Thyroid gland (tissue), 4 donors: Measurements from ENCODE around the gene PRKAA1. TPM values are rescaled to one million over a fixed set of nuclear protein-coding genes. Genes with fewer than 3 reads are reported as not detected.

Experiments
- DNase-seq, 2 donors: peaks; one replicate each; pipeline ENCODE4 v3.0.0-alpha.2; 2019
- H3K27ac ChIP-seq, 3 donors: fragments of 200-600 bp; sonication (generic); 1 replicate in 2 of 3; 2 replicates in 1 of 3; pipeline ENCODE4 v1.5.1; 2016 to 2019; ENCODE audit warnings: mild to moderate bottlenecking in 1 of 3, moderate library complexity in 1 of 3
- H3K27me3 ChIP-seq: fragments of 200-600 bp; sonication (generic); one replicate; pipeline ENCODE4 v1.5.1; 2019
- H3K36me3 ChIP-seq, 2 donors: fragments of 200-600 bp; sonication (generic); one replicate each; pipeline ENCODE4 v1.5.1; 2016 to 2019
- H3K4me1 ChIP-seq, 2 donors: fragments of 200-600 bp; sonication (generic); one replicate each; pipeline ENCODE4 v1.5.1; 2017 to 2019
- H3K4me3 ChIP-seq, 3 donors: fragments of 200-600 bp; sonication (generic); replicated peaks in 1 of 3; 1 replicate in 2 of 3; 2 replicates in 1 of 3; pipeline ENCODE4 v1.5.1; 2016; ENCODE audit warnings: mild to moderate bottlenecking in 1 of 3
- H3K9me3 ChIP-seq: fragments of 200-600 bp; sonication (generic); one replicate; pipeline ENCODE4 v1.5.1; 2017
- POLR2A ChIP-seq, 2 donors: fragments of 450-650 bp; IDR thresholded peaks; one replicate each; pipeline ENCODE4 v1.6.1; 2017; ENCODE audit warnings: antibody characterized with exemption in 2 of 2, mild to moderate bottlenecking in 2 of 2, moderate library complexity in 1 of 2
- WGBS, 2 donors: methylation state at CpG; one replicate each; pipeline ENCODE4 v1.1.5; 2017; 5-methylcytosine and 5-hydroxymethylcytosine counted together
- intact Hi-C: fragments of 100-400 bp; cut with DNase I; formaldehyde crosslinking; loops from one replicate; pipeline ENCODE4 v1.15.1; 2023
- total RNA-seq, 4 donors: library from RNA; depleted of rRNA; stranded (reverse); fragments of >200 nt; gene quantifications; one replicate each; pipeline ENCODE4 v1.2.3, GENCODE V29; 2016
- TF ChIP-seq, protein P1 (sequence below), 6 experiments: fragments of 200-600 bp in 3 of 6; fragments of 450-650 bp in 3 of 6; sonication (generic) in 3 of 6; IDR thresholded peaks; one replicate each; pipeline ENCODE4 v1.5.1; 2016 to 2019; ENCODE audit warnings: antibody characterized with exemption in 6 of 6, mild to moderate bottlenecking in 2 of 6, inconsistent platforms in 1 of 6, moderate library complexity in 1 of 6

Gene PRKAA1
- total RNA-seq, 4 donors from 2014 or later = 83.1 to 134 (median 116) TPM

DNA sequence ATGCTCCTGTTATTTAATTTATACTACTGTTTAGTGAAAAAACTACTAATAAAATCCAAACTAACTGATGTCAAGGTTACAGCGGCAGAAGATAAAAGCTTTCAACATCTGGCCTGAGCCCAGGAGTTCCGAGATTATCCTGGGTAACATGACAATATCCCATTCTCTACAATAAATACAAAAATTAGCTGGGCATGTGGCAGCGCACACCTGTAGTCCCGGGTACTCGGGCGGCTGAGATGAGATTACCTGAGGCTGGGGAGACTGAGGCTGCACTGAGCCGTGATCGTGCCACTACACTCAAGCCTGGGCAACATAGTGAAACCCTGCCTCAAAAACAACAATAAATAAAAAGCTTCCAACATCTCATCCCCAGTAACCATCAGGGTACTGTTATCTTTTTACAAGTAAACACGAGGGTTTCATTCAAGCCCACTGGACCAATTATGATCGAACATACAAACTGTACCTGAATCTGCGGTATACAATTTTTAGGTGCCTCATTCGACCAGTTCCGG lies 35.6 kb upstream of the PRKAA1 start:
- Histone ChIP-seq H3K27ac (peak overlapping the region in 2 of 3 donors; percentile 95 to 98), H3K9me3 (no peaks in the 10 kb centered on the region), H3K4me3 (peak overlapping the region in 2 of 3 donors; percentile 68 to 74), H3K36me3 (peaks cover 43 to 45% of the 10 kb centered on the region in 2 donors), H3K4me1 (peaks cover 14 to 22% of the 10 kb centered on the region in 2 donors), H3K27me3 (no peaks in the 10 kb centered on the region)
- TF ChIP-seq POLR2A (IDR thresholded peaks at IDR 0.05) = no peak
- TF ChIP-seq, protein P1, sequence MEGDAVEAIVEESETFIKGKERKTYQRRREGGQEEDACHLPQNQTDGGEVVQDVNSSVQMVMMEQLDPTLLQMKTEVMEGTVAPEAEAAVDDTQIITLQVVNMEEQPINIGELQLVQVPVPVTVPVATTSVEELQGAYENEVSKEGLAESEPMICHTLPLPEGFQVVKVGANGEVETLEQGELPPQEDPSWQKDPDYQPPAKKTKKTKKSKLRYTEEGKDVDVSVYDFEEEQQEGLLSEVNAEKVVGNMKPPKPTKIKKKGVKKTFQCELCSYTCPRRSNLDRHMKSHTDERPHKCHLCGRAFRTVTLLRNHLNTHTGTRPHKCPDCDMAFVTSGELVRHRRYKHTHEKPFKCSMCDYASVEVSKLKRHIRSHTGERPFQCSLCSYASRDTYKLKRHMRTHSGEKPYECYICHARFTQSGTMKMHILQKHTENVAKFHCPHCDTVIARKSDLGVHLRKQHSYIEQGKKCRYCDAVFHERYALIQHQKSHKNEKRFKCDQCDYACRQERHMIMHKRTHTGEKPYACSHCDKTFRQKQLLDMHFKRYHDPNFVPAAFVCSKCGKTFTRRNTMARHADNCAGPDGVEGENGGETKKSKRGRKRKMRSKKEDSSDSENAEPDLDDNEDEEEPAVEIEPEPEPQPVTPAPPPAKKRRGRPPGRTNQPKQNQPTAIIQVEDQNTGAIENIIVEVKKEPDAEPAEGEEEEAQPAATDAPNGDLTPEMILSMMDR (IDR thresholded peaks at IDR 0.05) = no peak
- 51 to 56% methylated on average over 13 of the region's 13 CpGs for WGBS, 2 donors
- intact Hi-C loops = no loop called here
- no peak for DNase-seq

DNA sequence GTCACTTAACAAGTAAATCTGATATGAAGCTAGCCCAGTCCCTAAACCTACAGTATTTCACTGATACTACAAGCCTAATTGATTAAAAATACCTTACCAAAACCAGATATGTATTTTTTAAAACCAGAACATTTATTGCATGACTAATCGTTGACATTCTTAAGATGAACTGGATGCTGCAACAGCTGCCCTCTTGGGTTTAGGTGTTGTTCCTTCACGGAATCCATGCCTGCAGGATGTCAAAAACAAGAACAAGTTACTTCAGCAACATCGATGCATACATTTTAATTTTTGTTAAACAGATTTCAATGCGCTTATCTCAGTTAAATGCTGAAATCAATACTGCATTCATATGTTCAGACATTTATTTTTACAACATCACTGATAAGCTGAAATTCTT lies 34.2 kb upstream of the PRKAA1 start:
- TF ChIP-seq, protein P1 (IDR thresholded peaks at IDR 0.05) = no peak
- no peak for TF ChIP-seq POLR2A (IDR thresholded peaks at IDR 0.05)
- DNase-seq = no peak
- intact Hi-C loops = no loop called here
- no peaks in the 10 kb centered on the region for H3K9me3 ChIP-seq
- no peak overlapping the region for H3K4me3 ChIP-seq
- H3K4me1 ChIP-seq = peaks cover 14 to 22% of the 10 kb centered on the region in 2 donors
- H3K27ac ChIP-seq = no peak overlapping the region
- H3K36me3 ChIP-seq = peaks cover 43 to 50% of the 10 kb centered on the region in 2 donors
- WGBS, 2 donors = 92 to 93% methylated on average over 4 of the region's 4 CpGs
- H3K27me3 ChIP-seq = no peaks in the 10 kb centered on the region

DNA sequence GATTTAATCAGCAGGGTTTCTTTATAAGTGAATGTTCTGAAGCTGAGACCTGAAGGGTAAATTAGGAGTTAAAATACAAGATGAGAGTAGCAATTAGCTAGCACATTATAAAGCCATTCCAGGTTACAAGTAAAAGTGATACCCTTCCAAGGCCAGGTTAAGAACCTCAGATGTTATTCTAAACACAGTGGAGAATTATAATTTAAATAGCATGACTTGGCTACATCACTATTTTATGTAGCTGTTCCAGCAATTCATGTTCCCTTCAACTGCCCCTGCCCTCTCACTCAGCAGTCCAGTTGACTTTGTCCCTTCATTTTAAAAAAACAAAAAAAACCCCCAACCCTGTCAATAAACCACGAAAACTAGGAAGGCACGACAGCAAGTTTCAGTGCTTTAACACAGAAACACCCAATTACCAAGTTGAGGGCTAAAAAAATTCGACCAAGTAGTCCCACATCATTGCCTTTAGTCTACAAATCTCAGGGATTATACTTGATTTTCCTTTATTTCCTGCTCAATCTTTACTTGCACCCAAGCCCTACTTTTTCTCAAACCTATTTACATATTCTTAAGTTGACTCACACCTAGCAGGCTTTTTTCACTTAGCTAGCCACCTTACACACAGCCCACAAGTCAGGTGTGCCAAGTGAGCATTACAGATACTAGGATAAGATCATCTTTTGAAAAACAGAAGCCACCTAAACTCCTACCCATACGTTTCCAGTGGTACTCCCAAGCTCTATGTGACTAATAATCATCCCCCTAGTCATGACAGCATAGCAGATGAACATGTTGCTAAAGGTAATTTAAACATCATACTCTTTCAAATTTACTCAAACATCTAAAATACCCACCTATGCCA lies 33.4 kb upstream of the PRKAA1 start:
- peaks cover 14 to 22% of the 10 kb centered on the region in 2 donors for H3K4me1 ChIP-seq
- H3K4me3 ChIP-seq = no peak overlapping the region
- DNase-seq = no peak
- no peak overlapping the region for H3K27ac ChIP-seq
- intact Hi-C loops = no loop called here
- no peak for TF ChIP-seq POLR2A (IDR thresholded peaks at IDR 0.05)
- TF ChIP-seq, protein P1 (IDR thresholded peaks at IDR 0.05) = no peak
- no peaks in the 10 kb centered on the region for H3K27me3 ChIP-seq
- H3K9me3 ChIP-seq = no peaks in the 10 kb centered on the region
- peaks cover 48 to 58% of the 10 kb centered on the region in 2 donors for H3K36me3 ChIP-seq
- 72 to 73% methylated on average over 4 of the region's 4 CpGs for WGBS, 2 donors

DNA sequence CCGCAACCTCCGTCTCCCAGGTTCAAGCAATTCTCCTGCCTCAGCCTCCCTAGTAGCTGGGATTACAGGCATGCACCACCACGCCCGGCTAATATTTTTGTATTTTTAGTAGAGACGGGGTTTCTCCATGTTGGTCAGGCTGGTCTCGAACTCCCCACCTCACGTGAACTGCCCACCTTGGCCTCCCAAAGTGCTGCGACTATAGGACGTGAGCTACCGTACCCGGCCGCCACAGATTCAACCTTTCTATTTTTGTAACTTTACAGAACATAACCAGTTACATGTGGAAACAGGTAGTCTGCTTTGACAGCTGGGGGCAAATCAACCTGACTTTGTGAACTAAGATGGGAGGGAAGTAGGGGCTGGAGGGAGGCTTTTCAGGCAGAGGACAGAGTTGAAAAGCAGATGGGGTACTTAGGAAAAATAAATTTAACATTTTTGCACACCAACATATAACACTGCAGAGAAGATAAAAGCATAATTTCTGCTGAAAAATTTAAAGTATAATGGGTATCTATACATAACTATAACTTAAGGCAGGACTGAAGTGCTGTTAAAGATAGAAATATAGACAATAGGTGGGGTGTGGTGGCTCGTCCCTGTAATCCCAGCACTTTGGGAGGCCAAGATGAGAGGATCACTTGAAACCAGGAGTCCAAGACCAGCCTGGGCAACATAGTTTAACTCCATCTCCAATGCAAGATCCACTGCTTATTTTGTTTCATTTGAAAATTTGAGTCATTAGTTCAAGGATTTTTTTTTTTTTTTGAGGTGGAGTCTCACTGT lies 31.8 kb upstream of the PRKAA1 start:
- no peak for DNase-seq
- Histone ChIP-seq H3K27me3 (no peaks in the 10 kb centered on the region), H3K9me3 (no peaks in the 10 kb centered on the region), H3K27ac (no peak overlapping the region), H3K36me3 (peaks cover 48 to 58% of the 10 kb centered on the region in 2 donors), H3K4me3 (no peak overlapping the region), H3K4me1 (peaks cover 14 to 15% of the 10 kb centered on the region in 2 donors)
- intact Hi-C loops = no loop called here
- TF ChIP-seq POLR2A (IDR thresholded peaks at IDR 0.05) = no peak
- TF ChIP-seq, protein P1 (IDR thresholded peaks at IDR 0.05) = no peak
- 93 to 96% methylated on average over 13 of the region's 13 CpGs for WGBS, 2 donors
